Measurements from ENCODE around the gene FAHD2B. TPM values are rescaled to one million over a fixed set of nuclear protein-coding genes. Genes with fewer than 3 reads are reported as not detected.

FAHD2B gene, protein sequence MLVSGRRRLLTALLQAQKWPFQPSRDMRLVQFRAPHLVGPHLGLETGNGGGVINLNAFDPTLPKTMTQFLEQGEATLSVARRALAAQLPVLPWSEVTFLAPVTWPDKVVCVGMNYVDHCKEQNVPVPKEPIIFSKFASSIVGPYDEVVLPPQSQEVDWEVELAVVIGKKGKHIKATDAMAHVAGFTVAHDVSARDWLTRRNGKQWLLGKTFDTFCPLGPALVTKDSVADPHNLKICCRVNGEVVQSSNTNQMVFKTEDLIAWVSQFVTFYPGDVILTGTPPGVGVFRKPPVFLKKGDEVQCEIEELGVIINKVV
- total RNA-seq, result 5.4 and 8.6 TPM in 2 replicates

DNA sequence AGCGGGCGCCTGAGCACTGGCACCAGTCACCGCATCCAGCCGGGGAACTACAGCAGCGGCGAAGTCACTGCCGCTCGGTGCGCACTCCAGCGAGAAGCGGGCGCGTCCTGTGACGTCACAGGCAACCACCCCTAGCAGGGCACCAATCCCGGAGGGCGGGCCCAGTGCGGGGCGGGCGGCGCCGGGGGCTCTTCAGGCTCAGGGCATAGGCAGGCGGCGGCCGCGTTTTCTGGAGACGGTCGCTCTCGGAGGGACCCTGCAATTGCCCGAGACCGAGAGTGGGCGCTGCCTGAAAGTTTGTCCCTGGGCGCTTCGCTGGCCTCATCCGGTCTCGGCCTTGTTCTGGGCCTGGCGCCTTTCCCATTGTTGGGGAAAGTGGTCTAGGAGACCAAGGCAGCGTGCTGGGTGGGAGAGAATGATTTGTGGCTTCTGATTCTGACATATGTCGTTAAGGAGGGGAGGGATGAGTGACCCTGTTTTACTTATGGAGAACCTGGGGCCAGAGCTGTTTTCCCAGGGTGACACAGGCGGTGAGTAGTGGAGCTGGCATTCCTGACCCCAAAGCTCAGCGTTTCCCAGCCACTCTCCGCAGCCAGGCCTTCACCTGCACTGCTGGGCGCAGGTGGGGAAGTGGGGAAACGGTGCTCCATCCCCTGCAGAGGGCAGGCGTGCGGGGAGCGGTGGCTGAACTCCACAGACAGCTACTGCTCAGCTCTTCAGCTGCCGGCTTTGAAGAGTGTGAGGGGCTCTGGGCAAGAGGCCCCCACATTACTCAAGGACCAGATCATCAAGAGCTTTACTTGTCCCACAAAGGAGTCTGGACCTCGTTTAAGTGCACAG, at the start of gene FAHD2B:
Gene FAHD2B, minus strand, starts transcription at position 111 of the 840 bp plus-strand sequence. CDS start 3,176 bp downstream, outside the sequence.

DNA sequence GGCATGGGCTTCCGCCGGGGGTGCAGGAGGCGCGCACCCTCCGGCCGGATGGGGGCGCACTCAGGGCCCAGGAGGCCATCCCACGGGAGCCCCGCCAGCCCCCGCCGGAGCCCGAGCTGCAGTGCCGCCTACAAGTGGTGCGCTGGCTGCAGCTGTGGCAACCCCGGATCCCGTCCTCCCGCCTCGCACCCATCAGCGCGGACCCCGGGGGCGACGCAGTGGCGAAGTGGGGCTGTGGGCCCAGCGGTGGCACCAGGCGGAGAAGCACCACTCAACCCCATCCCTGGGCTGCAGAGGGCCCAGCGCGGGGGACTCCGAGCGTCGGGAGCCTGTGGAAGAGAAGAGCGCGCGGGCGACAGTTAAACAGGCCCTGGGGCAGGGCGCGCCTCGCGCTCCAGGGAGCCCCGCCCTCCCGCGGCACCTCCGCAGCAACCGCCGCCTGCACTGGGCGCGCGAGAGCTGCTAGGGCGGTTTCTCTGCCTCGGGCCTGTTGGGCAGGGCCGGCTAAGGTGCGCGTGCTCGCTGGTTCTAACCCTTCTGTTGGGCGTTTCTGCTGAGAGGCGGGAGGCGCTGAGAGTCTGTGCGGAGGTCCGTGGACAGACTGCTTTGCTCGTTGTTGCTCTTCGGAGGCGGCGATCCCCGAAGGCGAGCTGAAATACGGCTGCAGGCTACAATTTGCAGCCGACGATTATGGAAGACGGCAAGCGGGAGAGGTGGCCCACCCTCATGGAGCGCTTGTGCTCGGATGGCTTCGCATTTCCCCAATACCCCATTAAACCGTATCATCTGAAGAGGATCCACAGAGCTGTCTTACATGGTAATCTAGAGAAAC, 18.6 kb upstream of the FAHD2B start, which contains the start of gene ANKRD36:
Gene ANKRD36, plus strand, starts transcription at position 104 of the 832 bp plus-strand sequence. Its CDS starts 587 bp downstream, at position 691.

Other genes starting within 250 kb of the FAHD2B start
- 7.7 and 8.0 TPM in 2 replicates for gene ANKRD39, start 236.9 kb downstream of the FAHD2B start, total RNA-seq
- 24.2 and 50.0 TPM in 2 replicates for gene SEMA4C, start 224.8 kb downstream of the FAHD2B start, total RNA-seq
- not detected in 2 replicates for gene FAM178B, start 108.3 kb downstream of the FAHD2B start, total RNA-seq
- gene ANKRD36, start 18.3 kb upstream of the FAHD2B start, total RNA-seq, result 29.5 and 36.1 TPM in 2 replicates

Measured in dermis lymphatic vessel endothelial cell (primary cell).